ENCODE measurements around the gene INPP5E.

INPP5E gene

DNA sequence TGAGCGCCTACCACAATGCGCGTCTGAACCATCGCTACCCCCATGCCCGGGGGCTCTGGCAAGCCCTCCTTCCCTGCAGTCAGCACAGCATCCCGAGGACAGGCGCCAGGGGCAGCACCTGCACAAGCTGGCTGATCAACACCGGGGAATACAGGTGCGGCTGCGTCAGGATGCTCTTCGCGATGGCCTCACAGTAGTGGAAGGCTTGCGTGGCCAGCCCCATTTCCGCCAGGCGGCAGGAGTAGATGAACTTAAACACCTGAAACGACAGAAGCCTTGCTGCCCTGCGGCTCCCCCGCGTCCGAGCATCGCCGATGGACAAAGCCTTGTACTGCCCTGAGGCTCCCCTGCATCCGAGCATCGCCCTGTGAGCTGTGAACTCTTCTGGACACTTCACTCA lies 17.7 kb upstream of the INPP5E start:
- POLR2A ChIA-PET, result interaction anchor here (0.6 kb wide), 1 partner anchor 72 kb away, joined by 3 read pairs; no protein-coding TSS in a partner anchor
- CTCF ChIA-PET, result interaction anchor here (1.4 to 2.3 kb wide), 2 partner anchors 16 to 186 kb away, joined by 3 to 9 read pairs; no protein-coding TSS in a partner anchor

DNA sequence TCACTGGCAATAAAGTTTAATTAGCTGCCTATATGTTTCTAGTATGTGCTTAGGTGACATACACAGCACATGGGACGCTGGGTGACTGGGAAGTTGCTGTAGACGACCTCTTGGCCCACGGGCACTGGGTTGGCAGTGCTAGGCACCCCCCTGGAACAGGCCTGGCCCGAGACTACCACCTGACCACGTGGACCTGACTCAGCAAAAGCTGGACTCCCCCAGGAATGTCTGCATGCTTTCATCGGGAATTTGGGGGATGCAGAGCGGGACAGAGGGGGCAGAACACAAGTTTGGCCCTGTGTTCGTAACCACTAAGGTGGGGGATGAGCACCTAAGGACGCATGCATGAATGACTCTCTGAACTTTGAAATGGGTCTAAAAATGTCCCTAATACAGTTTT lies 16.6 kb upstream of the INPP5E start:
- Histone ChIP-seq H3K9me3 (ENCODE audit: control insufficient read depth, insufficient read depth, low read depth, low read length) (no peaks in the 10 kb centered on the region), H3K4me1 (ENCODE audit: control insufficient read depth, insufficient read depth, low read length) (no peaks in the 10 kb centered on the region), H3K27ac (ENCODE audit: extremely low read depth, low read depth, low read length) (no peak overlapping the region), H3K4me3 (ENCODE audit: low read depth, low read length) (no peak overlapping the region), H3K36me3 (ENCODE audit: control insufficient read depth in 2 of 2, insufficient read depth in 1 of 2, low read length in 2 of 2) (peaks cover 31 to 87% of the 10 kb centered on the region in 2 experiments)
- CTCF ChIA-PET, result no interaction called here
- POLR2A ChIA-PET, result no interaction called here
- TF ChIP-seq SCRT2 (tag by site-specific recombination; IDR thresholded peaks at IDR 0.05) (no peak), ZNF138 (tag by site-specific recombination; IDR thresholded peaks at IDR 0.05; ENCODE audit: borderline replicate concordance) (no peak), ZNF155 (tag by site-specific recombination; IDR thresholded peaks at IDR 0.05) (no peak), REPIN1 (tag by site-specific recombination; IDR thresholded peaks at IDR 0.05; ENCODE audit: low read depth) (no peak), RBAK (tag by site-specific recombination; IDR thresholded peaks at IDR 0.05) (no peak), MEIS1 (CRISPR knock-in tag; IDR thresholded peaks at IDR 0.05; ENCODE audit: borderline replicate concordance) (no peak), ZNF768 (tag by site-specific recombination; IDR thresholded peaks at IDR 0.05) (no peak), ZBTB8A (tag by site-specific recombination; IDR thresholded peaks at IDR 0.05) (no peak), GLIS1 (tag by site-specific recombination; IDR thresholded peaks at IDR 0.05) (no peak), ZNF660 (tag by site-specific recombination; IDR thresholded peaks at IDR 0.05) (no peak)
- TF ChIP-seq, protein P1, sequence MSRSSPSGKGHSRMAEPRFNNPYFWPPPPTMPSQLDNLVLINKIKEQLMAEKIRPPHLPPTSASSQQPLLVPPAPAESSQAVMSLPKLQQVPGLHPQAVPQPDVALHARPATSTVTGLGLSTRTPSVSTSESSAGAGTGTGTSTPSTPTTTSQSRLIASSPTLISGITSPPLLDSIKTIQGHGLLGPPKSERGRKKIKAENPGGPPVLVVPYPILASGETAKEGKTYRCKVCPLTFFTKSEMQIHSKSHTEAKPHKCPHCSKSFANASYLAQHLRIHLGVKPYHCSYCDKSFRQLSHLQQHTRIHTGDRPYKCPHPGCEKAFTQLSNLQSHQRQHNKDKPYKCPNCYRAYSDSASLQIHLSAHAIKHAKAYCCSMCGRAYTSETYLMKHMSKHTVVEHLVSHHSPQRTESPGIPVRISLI (tag by site-specific recombination; IDR thresholded peaks at IDR 0.05), result no peak
- TF ChIP-seq, protein P2, sequence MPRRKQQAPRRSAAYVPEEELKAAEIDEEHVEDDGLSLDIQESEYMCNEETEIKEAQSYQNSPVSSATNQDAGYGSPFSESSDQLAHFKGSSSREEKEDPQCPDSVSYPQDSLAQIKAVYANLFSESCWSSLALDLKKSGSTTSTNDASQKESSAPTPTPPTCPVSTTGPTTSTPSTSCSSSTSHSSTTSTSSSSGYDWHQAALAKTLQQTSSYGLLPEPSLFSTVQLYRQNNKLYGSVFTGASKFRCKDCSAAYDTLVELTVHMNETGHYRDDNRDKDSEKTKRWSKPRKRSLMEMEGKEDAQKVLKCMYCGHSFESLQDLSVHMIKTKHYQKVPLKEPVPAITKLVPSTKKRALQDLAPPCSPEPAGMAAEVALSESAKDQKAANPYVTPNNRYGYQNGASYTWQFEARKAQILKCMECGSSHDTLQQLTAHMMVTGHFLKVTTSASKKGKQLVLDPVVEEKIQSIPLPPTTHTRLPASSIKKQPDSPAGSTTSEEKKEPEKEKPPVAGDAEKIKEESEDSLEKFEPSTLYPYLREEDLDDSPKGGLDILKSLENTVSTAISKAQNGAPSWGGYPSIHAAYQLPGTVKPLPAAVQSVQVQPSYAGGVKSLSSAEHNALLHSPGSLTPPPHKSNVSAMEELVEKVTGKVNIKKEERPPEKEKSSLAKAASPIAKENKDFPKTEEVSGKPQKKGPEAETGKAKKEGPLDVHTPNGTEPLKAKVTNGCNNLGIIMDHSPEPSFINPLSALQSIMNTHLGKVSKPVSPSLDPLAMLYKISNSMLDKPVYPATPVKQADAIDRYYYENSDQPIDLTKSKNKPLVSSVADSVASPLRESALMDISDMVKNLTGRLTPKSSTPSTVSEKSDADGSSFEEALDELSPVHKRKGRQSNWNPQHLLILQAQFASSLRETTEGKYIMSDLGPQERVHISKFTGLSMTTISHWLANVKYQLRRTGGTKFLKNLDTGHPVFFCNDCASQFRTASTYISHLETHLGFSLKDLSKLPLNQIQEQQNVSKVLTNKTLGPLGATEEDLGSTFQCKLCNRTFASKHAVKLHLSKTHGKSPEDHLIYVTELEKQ (tag by site-specific recombination; IDR thresholded peaks at IDR 0.05; ENCODE audit: borderline replicate concordance), result no peak

More for the DNA sequence above, 17.7 kb upstream of the INPP5E start:
- Histone ChIP-seq H3K9me3 (ENCODE audit: control insufficient read depth, insufficient read depth, low read depth, low read length) (no peaks in the 10 kb centered on the region), H3K4me1 (ENCODE audit: control insufficient read depth, insufficient read depth, low read length) (no peaks in the 10 kb centered on the region), H3K27ac (ENCODE audit: extremely low read depth, low read depth, low read length) (no peak overlapping the region), H3K4me3 (ENCODE audit: low read depth, low read length) (no peak overlapping the region), H3K36me3 (ENCODE audit: control insufficient read depth in 2 of 2, insufficient read depth in 1 of 2, low read length in 2 of 2) (peaks cover 31 to 89% of the 10 kb centered on the region in 2 experiments)
- TF ChIP-seq ZNF114 (tag by site-specific recombination; IDR thresholded peaks at IDR 0.05) (no peak), IKZF3 (tag by site-specific recombination; IDR thresholded peaks at IDR 0.05) (no peak), ZNF335 (tag by site-specific recombination; conservative IDR thresholded peaks at IDR 0.05) (no peak)
- TF ChIP-seq, protein P3, sequence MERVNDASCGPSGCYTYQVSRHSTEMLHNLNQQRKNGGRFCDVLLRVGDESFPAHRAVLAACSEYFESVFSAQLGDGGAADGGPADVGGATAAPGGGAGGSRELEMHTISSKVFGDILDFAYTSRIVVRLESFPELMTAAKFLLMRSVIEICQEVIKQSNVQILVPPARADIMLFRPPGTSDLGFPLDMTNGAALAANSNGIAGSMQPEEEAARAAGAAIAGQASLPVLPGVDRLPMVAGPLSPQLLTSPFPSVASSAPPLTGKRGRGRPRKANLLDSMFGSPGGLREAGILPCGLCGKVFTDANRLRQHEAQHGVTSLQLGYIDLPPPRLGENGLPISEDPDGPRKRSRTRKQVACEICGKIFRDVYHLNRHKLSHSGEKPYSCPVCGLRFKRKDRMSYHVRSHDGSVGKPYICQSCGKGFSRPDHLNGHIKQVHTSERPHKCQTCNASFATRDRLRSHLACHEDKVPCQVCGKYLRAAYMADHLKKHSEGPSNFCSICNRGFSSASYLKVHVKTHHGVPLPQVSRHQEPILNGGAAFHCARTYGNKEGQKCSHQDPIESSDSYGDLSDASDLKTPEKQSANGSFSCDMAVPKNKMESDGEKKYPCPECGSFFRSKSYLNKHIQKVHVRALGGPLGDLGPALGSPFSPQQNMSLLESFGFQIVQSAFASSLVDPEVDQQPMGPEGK (tag by site-specific recombination; IDR thresholded peaks at IDR 0.05), result no peak
- TF ChIP-seq, protein P4, sequence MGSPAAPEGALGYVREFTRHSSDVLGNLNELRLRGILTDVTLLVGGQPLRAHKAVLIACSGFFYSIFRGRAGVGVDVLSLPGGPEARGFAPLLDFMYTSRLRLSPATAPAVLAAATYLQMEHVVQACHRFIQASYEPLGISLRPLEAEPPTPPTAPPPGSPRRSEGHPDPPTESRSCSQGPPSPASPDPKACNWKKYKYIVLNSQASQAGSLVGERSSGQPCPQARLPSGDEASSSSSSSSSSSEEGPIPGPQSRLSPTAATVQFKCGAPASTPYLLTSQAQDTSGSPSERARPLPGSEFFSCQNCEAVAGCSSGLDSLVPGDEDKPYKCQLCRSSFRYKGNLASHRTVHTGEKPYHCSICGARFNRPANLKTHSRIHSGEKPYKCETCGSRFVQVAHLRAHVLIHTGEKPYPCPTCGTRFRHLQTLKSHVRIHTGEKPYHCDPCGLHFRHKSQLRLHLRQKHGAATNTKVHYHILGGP (tag by site-specific recombination; IDR thresholded peaks at IDR 0.05), result no peak
- TF ChIP-seq, protein P5, sequence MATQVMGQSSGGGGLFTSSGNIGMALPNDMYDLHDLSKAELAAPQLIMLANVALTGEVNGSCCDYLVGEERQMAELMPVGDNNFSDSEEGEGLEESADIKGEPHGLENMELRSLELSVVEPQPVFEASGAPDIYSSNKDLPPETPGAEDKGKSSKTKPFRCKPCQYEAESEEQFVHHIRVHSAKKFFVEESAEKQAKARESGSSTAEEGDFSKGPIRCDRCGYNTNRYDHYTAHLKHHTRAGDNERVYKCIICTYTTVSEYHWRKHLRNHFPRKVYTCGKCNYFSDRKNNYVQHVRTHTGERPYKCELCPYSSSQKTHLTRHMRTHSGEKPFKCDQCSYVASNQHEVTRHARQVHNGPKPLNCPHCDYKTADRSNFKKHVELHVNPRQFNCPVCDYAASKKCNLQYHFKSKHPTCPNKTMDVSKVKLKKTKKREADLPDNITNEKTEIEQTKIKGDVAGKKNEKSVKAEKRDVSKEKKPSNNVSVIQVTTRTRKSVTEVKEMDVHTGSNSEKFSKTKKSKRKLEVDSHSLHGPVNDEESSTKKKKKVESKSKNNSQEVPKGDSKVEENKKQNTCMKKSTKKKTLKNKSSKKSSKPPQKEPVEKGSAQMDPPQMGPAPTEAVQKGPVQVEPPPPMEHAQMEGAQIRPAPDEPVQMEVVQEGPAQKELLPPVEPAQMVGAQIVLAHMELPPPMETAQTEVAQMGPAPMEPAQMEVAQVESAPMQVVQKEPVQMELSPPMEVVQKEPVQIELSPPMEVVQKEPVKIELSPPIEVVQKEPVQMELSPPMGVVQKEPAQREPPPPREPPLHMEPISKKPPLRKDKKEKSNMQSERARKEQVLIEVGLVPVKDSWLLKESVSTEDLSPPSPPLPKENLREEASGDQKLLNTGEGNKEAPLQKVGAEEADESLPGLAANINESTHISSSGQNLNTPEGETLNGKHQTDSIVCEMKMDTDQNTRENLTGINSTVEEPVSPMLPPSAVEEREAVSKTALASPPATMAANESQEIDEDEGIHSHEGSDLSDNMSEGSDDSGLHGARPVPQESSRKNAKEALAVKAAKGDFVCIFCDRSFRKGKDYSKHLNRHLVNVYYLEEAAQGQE (tag by site-specific recombination; IDR thresholded peaks at IDR 0.05), result no peak

All from HEK293 (cell line).